ENCODE results near the gene ELFN2.

DNA sequence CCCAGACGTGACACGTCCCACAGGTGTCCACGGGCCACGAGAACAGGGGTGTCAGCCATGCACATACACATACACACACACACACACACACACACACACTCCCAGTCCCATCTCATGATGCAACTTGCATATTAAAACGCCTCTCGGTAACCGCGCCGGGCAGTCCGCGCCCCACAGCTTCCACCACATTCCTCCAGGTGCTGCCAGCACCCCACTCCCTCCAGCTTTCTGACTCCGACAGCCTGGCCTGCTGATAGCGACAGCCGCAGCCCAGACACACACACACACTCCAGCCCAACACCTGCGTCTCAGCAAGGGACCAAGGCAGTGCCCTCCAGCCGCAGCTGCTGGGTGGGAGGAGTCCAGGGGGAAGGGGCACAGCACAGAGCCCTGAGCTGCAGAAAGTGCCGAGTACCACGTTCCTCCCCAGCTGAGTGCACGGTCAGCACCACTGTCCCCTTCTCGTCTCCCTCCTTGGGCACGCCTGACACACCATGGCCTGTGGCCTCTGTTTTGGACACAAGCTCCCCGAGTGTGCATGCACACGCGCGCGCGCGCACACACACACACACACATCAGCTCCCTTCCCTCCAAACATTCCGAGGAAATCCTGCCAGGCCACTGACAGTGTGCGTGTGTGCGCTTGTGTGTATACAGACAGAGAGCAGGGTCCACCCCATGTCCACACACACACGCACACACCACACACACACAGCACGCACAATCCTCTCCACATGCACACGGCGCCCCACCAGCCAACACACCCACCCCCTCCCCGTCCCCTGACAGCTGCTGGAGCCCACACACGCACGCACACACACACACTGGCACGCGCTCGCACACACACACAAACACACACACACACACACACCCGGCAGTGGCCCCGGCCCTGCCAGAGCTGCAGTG lies 1.2 kb downstream of the ELFN2 start:
- TF ChIP-seq TEAD4 (IDR thresholded peaks at IDR 0.05) (no peak), YY1 (IDR thresholded peaks at IDR 0.05; ENCODE audit: low read depth) (no peak), CEBPB (IDR thresholded peaks at IDR 0.05) (no peak), RAD21 (IDR thresholded peaks at IDR 0.05; ENCODE audit: low read depth) (no peak), TAF1 (IDR thresholded peaks at IDR 0.05; ENCODE audit: low read depth) (no peak), EP300 (IDR thresholded peaks at IDR 0.05; ENCODE audit: borderline replicate concordance) (no peak), NFIC (IDR thresholded peaks at IDR 0.05) (no peak), ZBTB7A (IDR thresholded peaks at IDR 0.05; ENCODE audit: low read depth) (no peak), TCF12 (IDR thresholded peaks at IDR 0.05; ENCODE audit: low read depth) (no peak)
- TF ChIP-seq, protein P1, sequence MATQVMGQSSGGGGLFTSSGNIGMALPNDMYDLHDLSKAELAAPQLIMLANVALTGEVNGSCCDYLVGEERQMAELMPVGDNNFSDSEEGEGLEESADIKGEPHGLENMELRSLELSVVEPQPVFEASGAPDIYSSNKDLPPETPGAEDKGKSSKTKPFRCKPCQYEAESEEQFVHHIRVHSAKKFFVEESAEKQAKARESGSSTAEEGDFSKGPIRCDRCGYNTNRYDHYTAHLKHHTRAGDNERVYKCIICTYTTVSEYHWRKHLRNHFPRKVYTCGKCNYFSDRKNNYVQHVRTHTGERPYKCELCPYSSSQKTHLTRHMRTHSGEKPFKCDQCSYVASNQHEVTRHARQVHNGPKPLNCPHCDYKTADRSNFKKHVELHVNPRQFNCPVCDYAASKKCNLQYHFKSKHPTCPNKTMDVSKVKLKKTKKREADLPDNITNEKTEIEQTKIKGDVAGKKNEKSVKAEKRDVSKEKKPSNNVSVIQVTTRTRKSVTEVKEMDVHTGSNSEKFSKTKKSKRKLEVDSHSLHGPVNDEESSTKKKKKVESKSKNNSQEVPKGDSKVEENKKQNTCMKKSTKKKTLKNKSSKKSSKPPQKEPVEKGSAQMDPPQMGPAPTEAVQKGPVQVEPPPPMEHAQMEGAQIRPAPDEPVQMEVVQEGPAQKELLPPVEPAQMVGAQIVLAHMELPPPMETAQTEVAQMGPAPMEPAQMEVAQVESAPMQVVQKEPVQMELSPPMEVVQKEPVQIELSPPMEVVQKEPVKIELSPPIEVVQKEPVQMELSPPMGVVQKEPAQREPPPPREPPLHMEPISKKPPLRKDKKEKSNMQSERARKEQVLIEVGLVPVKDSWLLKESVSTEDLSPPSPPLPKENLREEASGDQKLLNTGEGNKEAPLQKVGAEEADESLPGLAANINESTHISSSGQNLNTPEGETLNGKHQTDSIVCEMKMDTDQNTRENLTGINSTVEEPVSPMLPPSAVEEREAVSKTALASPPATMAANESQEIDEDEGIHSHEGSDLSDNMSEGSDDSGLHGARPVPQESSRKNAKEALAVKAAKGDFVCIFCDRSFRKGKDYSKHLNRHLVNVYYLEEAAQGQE (IDR thresholded peaks at IDR 0.05; ENCODE audit: low read depth) = no peak
- TF ChIP-seq, protein P2, sequence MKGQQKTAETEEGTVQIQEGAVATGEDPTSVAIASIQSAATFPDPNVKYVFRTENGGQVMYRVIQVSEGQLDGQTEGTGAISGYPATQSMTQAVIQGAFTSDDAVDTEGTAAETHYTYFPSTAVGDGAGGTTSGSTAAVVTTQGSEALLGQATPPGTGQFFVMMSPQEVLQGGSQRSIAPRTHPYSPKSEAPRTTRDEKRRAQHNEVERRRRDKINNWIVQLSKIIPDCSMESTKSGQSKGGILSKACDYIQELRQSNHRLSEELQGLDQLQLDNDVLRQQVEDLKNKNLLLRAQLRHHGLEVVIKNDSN (IDR thresholded peaks at IDR 0.05) = no peak
- TF ChIP-seq, protein P3, sequence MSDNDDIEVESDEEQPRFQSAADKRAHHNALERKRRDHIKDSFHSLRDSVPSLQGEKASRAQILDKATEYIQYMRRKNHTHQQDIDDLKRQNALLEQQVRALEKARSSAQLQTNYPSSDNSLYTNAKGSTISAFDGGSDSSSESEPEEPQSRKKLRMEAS (IDR thresholded peaks at IDR 0.05) = no peak

Data from Ishikawa (cell line).